ENCODE results near the gene PTPRN.
"Not testable (repeated sequence)": the region's sequence is repeated elsewhere in the genome, so short reads cannot be mapped to it uniquely, and the experiment has no call there.

The PTPRN gene

GRCh38 chr2:219270055-219270372 lies 39.2 kb downstream of the PTPRN start:
- no peak for DNase-seq (ENCODE audit: low read depth in 2 of 2)

DNA sequence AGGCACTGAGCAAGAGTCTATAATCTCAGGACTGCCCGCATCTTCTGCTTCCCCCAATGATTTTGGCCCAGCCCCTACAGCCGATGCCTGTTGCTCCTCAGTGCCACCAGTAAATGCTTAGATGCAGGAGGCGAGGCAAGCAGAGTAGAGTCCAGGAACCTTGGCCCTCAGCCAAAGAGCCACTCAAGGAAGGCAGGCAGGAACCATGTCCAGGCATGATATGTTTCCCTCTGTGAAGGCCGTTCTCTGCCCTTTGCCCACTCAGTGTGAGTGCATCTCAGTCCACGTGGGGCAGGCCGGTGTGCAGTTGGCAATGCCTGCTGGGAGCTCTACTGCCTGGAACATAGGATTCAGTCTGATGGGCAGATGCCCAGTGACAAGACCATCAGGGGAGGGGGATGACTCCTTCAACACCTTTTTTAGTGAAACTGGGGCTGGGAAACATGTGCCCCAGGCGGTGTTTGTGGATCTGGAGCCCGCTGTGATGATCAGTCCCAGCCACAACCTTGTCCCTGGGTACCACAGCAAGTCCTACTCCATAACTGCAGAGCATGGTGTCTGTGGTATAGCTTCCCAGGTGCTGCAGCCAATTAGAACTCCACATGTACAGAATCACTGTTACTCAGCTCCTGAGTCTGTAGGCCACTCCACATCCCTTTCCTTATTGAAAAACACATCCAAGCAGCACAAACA lies 39.7 kb downstream of the PTPRN start:
- no peak for DNase-seq (ENCODE audit: low read depth in 2 of 2)

DNA sequence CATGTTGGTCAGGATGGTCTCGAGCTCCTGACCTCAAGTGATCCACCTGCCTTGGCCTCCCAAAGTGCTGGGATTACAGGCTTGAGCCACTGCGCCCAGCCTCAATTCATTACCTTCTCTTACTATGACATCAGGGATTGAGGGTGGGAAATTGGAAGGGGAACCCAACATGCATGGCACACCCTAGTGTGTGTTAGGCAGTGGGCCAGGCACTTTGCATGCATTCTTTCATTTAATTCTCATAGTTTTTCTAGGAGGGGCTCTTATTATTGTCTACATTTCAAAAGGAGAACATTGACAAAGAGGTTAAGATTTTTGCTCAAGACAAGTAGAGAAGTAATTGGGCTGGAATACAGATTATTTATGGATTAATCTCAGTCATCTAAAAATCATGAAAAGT lies 40.9 kb downstream of the PTPRN start:
- no peak for DNase-seq (ENCODE audit: low read depth in 2 of 2)

DNA sequence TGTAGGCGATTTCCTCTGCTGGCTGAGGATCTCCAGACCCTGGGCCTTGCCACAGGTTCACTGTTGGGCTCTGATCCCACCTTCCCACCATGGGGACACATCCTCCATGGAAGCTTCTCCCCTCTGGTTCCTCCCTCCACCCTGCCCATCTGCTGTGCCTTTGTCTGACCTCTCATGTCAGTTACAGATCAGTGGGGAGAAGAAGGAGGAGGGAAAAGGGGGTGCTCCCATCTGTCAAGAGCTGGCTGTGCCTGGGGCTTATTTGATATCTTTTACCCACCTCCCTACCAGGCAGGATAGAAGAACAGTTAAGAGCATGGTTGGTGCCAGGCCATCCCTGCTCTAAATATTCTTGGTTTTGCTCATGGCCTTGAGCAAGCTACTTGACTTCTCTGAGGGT lies 42.3 kb downstream of the PTPRN start:
- no peak for DNase-seq (ENCODE audit: low read depth in 2 of 2)

DNA sequence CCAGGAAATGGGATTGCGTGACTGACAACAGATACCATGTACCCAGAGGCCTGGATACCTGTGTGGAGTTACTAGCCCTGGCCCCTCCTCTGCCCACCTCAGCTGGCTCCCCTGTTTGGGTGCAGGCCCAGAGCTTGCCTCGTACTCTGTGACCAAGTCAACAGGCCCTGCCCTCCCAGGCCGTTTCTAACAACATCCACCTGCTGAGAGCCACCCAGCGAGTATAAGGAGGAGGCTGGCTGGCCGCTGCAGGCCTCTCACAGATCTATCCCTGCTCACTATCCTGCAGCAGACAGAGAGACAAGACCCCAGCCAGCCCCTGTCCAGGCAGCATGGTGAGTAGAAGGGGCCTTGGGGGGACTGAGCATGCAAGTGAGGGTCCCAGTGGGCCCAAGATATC lies 43.0 kb downstream of the PTPRN start:
- no peak for DNase-seq (ENCODE audit: low read depth in 2 of 2)

DNA sequence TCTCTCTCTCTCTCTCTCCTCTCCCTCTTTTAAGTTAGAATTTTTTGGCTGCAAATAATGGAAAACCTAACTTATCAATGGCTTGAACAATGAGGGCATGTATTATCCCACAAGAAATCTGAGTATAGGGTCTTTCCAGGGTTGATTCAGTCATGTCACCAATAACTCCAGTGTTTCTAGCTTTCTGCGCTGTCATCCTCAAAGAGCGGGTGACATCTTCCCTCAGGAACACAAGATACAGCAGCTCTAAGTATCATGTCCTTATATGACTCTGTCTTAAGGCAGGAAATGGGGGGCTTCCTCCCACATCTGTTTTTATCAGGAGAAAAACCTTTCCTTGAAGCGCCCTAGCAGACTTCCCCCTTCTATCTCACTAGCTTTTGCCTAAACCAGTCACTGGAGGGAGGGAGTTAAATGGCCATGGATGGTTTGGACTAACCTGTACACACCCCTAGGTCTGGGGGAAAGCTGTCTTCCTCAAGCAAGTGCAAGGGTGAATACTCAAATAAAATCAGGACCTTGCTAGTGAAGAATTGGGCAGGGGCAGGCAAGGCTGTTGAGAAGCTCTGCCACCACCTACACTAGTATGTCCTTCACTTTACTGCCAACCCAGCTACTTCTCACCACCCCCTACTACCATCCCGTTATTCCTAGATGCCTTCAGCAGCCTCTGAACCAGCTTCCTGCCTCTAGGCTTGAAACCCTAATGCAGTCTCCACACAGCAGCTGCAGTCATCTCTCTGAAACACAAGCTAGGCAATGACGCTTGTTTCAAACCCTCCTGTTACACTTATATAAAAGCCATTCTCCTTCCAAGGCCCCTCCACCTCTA lies 48.0 kb downstream of the PTPRN start:
- no peak for DNase-seq (ENCODE audit: low read depth in 2 of 2)

DNA sequence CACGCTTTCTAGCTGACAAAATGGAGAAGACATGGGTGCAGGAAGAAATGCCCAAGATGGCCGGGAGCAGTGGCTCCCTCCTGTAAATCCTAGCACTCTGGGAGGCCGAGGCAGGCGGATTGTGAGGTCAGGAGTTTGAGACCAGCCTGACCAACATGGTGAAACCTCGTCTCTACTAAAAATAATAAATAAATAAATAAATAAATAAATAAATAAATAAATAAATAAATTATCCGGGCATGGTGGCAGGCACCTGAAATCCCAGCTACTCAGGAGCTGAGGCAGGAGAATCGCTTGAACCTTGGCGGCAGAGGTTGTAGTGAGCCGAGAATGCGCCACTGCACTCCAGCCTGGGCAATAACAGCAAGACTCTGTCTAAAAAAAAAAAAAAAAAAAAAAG lies 50.3 kb downstream of the PTPRN start:
- DNase-seq (ENCODE audit: low read depth in 2 of 2) = not testable (repeated sequence)

DNA sequence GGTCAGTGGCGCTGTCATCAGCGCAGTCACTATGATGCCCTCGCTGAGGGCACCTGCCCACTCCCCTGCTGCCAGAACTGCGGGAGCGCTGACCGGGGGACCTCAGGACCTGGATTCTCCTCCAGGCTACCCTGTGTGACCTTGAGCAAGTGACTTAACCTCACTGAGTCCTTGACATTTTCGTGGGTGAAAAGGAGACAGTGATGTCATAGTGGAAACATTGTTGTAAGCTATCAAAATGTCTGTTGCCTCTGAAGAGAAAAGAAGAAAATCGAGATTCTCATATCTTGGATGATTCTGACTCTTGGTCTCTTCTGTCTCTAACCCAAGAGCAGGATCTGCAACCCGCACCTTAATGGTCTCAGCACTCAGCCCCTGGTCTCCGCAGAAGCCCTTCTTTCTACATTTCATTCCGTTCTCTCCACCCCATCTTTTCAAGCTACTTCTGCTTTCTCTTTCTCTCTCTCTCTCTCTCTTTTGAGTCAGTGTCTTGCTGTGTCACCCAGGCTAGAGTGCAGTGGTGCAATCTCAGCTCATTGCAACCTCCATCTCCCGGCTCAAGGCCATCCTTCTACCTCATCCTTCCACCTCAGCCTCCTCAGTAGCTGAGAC lies 54.5 kb downstream of the PTPRN start:
- no peak for DNase-seq (ENCODE audit: low read depth in 2 of 2)

- DNase-seq (ENCODE audit: low read depth in 2 of 2) = peak; percentile 77 to 87
Measured at GRCh38 chr2:219253753-219254589, 55.2 kb downstream of the PTPRN start, which contains the start of gene TUBA4A. Gene TUBA4A (minus strand): TSS chr2:219253918. CDS start chr2:219253858, 60 bp downstream.

DNA sequence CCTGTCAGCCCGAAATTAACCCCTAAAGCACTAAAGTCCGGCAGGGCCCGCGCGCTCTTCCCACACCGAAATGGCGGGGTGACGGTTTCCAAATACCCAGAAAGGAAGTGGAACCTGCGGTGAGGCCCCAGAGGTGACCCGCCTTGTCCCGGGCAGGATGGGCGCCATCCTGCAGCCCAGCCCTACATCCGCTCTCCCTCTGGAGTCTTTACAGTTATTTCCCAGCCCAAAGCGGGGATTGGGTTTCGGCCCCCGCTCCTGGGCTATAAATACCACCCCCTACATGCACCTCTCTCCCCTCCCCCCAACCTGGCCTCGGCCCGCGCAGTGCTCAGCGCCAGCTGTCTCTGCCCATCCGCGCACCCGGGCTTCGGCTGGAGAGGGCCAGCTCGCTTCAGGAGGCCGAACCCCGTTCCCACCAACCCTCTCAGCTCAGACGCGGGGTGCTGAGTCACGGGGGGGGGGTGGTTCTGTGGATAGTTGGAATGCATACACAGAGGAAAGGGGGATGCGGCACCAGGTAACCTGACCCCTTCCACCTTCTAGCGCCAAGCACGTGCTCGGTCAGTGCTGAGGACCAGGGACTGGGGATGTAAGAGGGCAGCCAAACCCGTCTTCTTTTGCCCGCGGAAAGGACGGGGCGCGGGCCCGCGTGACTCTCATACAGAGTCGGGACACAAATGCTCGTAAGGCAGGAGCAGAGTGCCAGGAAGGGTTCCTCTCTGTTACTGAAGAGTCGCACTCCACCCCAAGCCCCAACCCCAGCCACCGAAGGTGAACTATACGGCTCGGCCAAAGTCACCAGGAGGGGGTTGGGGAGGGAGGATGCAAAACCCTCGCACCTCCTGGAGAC lies 56.1 kb downstream of the PTPRN start, which contains the start of gene TUBA4B:
TSS of gene TUBA4B (plus strand) at position 344 of the 853 bp plus-strand sequence. CDS start at position 509, 165 bp downstream.
- peak in 1 of 2 experiments; percentile 53 for DNase-seq (ENCODE audit: low read depth in 2 of 2)

DNA sequence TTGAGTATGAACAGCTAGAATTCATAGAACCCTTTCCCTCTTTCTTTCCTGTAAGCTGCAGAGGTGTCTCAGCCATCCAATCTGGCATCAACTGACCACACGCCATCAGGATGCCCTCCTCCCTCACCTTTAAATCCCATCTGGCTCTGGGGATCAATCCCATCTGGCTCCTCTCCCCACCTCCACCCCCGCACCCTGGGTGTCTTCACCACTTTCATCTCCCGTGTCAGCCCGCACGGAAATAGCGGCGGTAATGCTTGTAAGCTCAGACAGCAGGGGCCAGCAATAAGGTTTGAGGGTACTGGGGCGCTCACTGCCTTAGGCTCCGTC lies 56.7 kb downstream of the PTPRN start:
- DNase-seq (ENCODE audit: low read depth in 2 of 2) = no peak

- DNase-seq (ENCODE audit: low read depth in 2 of 2) = no peak
Measured at GRCh38 chr2:219252084-219252483, 57.1 kb downstream of the PTPRN start.

- no peak for DNase-seq (ENCODE audit: low read depth in 2 of 2)
Measured at GRCh38 chr2:219251656-219252055, 57.5 kb downstream of the PTPRN start.

- no peak for DNase-seq (ENCODE audit: low read depth in 2 of 2)
Measured at GRCh38 chr2:219250049-219250781, 59.0 kb downstream of the PTPRN start.

GRCh38 chr2:219249203-219249980 lies 59.8 kb downstream of the PTPRN start:
- DNase-seq (ENCODE audit: low read depth in 2 of 2) = peak in 1 of 2 experiments; percentile 35

GRCh38 chr2:219248845-219249202 lies 60.4 kb downstream of the PTPRN start:
- no peak for DNase-seq (ENCODE audit: low read depth in 2 of 2)

- DNase-seq (ENCODE audit: low read depth in 2 of 2) = peak in 1 of 2 experiments; percentile 43
Measured at GRCh38 chr2:219247678-219248642, 61.2 kb downstream of the PTPRN start.

DNA sequence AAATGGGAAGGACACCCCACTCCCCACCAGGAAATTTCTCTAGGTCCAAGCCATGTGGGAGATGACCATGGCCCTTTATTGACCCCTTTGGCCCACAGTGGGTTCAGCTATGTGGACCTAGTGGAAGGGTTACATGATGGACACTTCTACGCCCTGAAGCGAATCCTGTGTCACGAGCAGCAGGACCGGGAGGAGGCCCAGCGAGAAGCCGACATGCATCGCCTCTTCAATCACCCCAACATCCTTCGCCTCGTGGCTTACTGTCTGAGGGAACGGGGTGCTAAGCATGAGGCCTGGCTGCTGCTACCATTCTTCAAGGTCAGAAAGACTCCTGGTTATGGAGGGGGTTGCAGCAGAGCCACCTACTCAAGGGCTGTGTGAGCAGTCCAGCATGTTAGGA lies 62.6 kb downstream of the PTPRN start:
- no peak for DNase-seq (ENCODE audit: low read depth in 2 of 2)
